Measurements from ENCODE around the gene TERT.

- TF ChIP-seq CTCF (IDR thresholded peaks at IDR 0.05) (no peak), EP300 (IDR thresholded peaks at IDR 0.05) (no peak), POLR2A (IDR thresholded peaks at IDR 0.05) (no peak)
Measured at GRCh38 chr5:1268056-1268455, 26.8 kb downstream of the TERT start.

Data from gastroesophageal sphincter (tissue), 3 donors.